Measurements from ENCODE around the gene DYNLT3.

Gene DYNLT3

GRCh38 chrX:37840931-37841330 lies 6.4 kb downstream of the DYNLT3 start:
- DNase-seq = no peak

GRCh38 chrX:37834937-37835336 lies 12.4 kb downstream of the DYNLT3 start:
- no peak for DNase-seq

GRCh38 chrX:37830371-37830770 lies 17.0 kb downstream of the DYNLT3 start:
- no peak for DNase-seq

GRCh38 chrX:37829721-37830120 lies 17.6 kb downstream of the DYNLT3 start:
- DNase-seq = no peak

- DNase-seq = peak; percentile 4
These were observed 22.0 kb downstream of the DYNLT3 start for GRCh38 chrX:37825215-37825842.

GRCh38 chrX:37824491-37825214 lies 22.7 kb downstream of the DYNLT3 start:
- DNase-seq = no peak

- DNase-seq = no peak
These were observed 26.7 kb downstream of the DYNLT3 start for GRCh38 chrX:37820646-37821045.

GRCh38 chrX:37818031-37818430 lies 29.3 kb downstream of the DYNLT3 start:
- no peak for DNase-seq

GRCh38 chrX:37817579-37817978 lies 29.8 kb downstream of the DYNLT3 start:
- no peak for DNase-seq

GRCh38 chrX:37817176-37817575 lies 30.2 kb downstream of the DYNLT3 start:
- DNase-seq = no peak

- DNase-seq = no peak
These were observed 30.6 kb downstream of the DYNLT3 start for GRCh38 chrX:37816766-37817165.

GRCh38 chrX:37815366-37815765 lies 32.0 kb downstream of the DYNLT3 start:
- DNase-seq = no peak

- no peak for DNase-seq
These were observed 33.8 kb downstream of the DYNLT3 start for GRCh38 chrX:37813570-37813969.

GRCh38 chrX:37812110-37812509 lies 35.3 kb downstream of the DYNLT3 start:
- no peak for DNase-seq

- no peak for DNase-seq
These were observed 37.4 kb downstream of the DYNLT3 start for GRCh38 chrX:37809970-37810369.

GRCh38 chrX:37803057-37803456 lies 44.3 kb downstream of the DYNLT3 start:
- no peak for DNase-seq

GRCh38 chrX:37802028-37802427 lies 45.3 kb downstream of the DYNLT3 start:
- no peak for DNase-seq

- DNase-seq = no peak
These were observed 46.7 kb downstream of the DYNLT3 start for GRCh38 chrX:37800717-37801116.

- DNase-seq = no peak
These were observed 47.4 kb downstream of the DYNLT3 start for GRCh38 chrX:37799936-37800335.

- no peak for DNase-seq
These were observed 50.6 kb downstream of the DYNLT3 start for GRCh38 chrX:37796805-37797204.

- no peak for DNase-seq
These were observed 51.1 kb downstream of the DYNLT3 start for GRCh38 chrX:37796310-37796709.
